NCI-H2029 (cell line): ENCODE data around the gene GABRG3.

Experiments
- DNase-seq: peaks from one replicate; lab custom pipeline; 2025; lab: John Stamatoyannopoulos, UW

Gene GABRG3

DNA sequence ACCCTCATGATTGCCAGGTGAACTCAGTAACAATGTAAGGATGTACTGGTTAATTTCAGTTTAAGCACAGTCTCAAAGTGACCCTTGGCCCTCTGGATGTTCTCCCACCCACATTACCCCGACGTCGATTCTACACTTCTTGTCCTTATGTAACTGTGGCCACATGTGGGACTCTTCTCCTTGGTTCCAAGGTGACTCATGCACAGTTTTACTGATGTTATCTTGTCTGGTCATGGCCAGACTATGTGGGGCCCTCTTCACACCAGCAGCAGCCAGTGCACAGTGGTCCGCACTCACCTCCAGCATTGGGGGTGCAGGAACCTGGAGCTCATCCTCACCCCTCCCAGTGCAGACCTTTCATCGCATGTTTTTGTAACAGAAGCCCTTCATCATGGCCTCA, 608.8 kb downstream of the GABRG3 start:
- no peak for DNase-seq

DNA sequence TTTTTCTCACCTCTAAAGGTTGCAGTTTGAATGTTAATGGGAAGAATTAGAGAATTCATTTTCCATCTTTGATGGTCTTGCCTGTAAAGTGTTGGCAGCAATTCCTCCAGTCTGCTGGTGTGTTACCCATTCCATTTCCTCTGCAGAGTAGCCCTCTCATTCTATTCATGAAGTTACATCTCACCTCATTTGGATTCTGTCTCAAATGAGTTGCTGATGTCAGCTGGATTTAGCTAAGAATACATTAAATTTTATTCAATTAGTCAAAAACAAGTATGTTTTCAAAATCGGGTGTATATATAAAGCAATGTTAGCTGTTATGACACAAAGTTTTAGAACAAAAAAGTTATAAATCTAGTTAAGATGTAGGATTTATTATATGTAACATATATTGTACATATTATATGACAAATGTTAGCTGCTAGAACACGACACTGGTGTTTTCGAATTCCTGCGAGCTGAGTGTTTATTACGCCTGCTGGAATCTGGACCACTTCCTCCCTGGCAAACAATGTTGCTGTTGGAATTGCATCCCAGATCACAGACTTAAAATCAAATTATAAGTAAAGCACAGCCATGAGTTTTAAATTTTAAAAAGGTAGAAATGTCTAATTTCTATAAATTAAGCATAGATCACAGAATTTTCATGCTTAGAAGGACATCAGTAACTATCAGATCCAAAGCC, 611.9 kb downstream of the GABRG3 start:
- DNase-seq: no peak

DNA sequence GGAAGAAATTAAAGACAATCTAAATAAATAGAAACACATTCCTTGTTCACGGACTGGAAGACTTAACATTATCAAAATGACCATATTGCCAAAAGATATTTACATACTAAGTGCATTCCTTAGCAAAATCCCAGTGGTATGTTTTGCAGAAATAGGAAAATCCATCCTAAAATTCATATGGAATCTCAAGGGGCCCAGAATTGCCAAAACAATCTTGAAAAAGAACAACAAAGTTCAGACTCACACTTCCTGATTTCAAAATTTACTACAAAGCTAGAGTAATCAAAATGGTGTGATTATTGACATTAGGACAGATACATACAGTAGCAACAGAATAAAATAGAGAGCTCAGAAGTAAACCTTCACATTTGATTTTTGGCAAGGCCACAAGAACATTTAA, 612.7 kb downstream of the GABRG3 start:
- no peak for DNase-seq

DNA sequence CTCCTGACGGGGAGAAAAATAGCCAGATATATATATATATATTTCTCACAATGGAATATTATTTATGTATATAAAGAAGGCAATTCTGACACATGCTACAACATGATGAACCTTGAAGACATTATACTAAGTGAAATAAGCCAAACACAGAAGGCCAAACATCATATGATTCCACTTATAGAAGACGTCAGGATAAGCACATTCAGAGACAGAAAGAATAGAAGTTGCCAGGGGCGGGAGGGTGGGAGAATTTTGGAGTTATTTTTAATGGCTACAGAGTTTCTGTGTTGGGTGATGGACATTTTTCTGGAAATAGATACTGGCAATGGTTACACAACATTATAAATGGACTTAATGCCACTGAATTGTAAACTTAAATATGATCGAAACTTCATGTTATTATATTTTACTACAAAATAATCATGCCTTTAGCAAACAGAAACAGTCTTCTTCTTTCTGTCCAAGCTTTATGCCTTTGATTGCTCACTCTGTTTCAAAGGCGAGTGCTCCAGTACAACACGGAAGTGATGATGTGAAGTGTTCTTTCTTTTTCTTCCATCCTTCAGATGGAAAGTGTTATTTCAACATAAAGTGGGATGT, 614.2 kb downstream of the GABRG3 start:
- DNase-seq: no peak

DNA sequence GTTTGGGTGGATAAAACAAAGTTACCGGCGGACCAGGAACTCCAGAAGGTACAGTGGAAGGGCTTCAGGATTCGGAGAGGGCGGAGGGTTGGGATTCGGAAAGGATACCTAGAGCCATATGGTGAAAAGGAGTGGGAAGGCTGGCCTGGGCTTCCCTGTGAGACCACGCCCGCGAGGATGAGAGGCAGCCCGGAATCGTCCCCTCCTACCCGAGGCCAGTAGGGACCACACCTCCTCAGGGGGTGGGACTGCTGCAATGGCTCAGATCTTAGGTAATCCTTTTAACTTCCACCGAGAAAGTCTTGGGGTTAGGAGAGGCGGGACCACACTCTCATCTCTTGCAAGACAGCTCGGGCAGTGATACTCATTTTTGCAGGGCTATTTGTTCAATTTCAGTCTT, 616.8 kb downstream of the GABRG3 start:
- no peak for DNase-seq

DNA sequence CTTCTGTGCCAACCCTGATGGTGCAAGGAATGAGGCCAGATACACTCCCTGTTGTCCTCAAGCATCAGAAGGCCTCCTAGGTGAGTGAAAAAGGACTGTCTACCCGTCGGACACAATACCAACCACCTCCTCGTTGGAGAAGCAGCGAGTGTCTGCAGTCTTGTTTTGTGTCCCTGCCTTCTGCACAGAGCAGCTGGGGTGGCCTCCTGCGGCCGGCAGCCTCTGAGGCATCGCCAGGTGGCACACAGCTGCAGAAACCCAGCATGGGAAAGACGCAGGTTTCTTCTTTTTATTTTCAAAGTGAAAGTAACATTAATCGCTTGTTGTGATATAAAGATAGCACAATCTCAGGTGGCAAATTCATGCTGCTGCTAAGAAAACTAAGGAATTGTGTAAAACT, 618.3 kb downstream of the GABRG3 start:
- no peak for DNase-seq

DNA sequence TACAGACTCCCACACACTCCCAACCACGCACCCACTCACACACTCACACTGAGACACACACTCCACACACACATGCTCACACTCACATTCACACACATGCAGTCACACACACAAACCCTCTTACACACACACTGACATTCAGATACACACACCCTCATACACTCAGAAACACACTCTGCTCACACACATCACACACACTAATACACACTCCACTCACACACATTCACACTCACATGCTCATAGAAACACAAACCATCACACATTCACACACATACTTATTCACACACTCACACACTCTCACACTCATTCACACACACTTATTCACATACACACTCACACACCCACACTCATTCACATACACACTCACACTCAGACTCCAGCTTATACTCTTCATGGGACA, 618.8 kb downstream of the GABRG3 start:
- no peak for DNase-seq
